ENCODE results near the gene NOTCH3. TPM values are rescaled to one million over a fixed set of nuclear protein-coding genes. Genes with fewer than 3 reads are reported as not detected.

NOTCH3 gene
- total and polyA plus RNA-seq, 9 donors, result 6.1 to 47.6 (median 17.9) TPM

DNA sequence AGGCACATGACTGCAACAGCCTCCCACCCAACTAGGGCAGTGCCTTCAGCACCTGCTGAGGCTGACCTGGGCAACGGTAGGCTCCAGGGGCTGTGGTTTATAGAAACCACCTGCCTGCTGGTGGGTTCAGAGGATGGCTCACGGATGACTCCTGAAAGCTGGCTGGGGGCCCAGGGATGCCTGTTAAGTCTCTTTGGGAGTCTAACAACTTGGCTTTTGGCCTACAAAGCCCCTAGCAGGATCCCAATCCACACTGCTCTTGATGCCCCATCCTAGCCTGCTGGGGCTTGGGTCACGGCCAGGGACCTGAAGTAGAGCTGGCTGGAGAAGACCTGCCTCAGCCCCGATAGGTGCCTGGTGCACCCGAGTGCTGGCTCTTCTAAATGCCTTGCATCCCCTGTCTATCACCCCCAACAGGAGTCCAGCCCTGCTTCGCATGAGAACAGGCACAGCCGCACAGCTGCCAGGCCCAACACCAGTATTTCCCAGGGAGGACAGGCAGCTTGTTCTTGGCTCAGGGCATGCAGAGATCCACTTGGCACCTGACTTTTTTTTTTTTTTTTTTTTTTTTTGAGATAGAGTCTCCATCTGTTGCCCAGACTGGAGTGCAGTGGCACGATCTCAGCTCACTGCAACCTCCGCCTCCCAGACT lies 40.6 kb upstream of the NOTCH3 start:
- TF ChIP-seq POLR2A (IDR thresholded peaks at IDR 0.05) (no peak), EP300 (IDR thresholded peaks at IDR 0.05) (no peak)
- TF ChIP-seq, protein P1, sequence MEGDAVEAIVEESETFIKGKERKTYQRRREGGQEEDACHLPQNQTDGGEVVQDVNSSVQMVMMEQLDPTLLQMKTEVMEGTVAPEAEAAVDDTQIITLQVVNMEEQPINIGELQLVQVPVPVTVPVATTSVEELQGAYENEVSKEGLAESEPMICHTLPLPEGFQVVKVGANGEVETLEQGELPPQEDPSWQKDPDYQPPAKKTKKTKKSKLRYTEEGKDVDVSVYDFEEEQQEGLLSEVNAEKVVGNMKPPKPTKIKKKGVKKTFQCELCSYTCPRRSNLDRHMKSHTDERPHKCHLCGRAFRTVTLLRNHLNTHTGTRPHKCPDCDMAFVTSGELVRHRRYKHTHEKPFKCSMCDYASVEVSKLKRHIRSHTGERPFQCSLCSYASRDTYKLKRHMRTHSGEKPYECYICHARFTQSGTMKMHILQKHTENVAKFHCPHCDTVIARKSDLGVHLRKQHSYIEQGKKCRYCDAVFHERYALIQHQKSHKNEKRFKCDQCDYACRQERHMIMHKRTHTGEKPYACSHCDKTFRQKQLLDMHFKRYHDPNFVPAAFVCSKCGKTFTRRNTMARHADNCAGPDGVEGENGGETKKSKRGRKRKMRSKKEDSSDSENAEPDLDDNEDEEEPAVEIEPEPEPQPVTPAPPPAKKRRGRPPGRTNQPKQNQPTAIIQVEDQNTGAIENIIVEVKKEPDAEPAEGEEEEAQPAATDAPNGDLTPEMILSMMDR (IDR thresholded peaks at IDR 0.05), result no peak
- Histone ChIP-seq H3K4me1 (ENCODE audit: insufficient read depth) (peaks cover 8% of the 10 kb centered on the region), H3K36me3 (no peaks in the 10 kb centered on the region), H3K4me3 (no peak overlapping the region), H3K27me3 (no peaks in the 10 kb centered on the region), H3K27ac (no peak overlapping the region), H3K9me3 (no peaks in the 10 kb centered on the region)
- no peak for DNase-seq
- intact Hi-C loops (cut with DNase I), result no loop called here
- WGBS, 3 donors, result 78 to 82% (median 81%) methylated on average over 9 of the region's 9 CpGs

DNA sequence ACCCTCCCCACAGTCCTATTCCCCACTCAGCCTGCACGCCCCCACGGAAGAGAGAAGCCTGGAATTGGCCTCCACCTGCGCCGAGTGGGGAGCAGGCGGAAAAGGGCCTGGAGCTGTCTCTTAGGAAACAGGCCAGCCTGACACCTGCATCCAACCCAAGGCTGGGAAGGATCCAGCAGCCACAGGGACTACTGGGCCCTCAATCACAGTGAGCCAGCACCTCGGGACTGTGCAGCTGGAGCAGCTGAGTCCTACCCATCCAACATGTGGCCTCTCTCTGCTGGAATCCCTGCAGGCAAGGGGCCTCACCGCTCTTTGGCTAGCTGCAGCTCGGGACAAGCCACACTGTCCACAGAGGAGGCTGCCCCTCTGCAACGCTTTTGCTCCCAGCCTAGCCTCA lies 39.7 kb upstream of the NOTCH3 start:
- 79 to 91% (median 88%) methylated on average over 9 of the region's 9 CpGs for WGBS, 3 donors
- Histone ChIP-seq H3K27me3 (no peaks in the 10 kb centered on the region), H3K36me3 (no peaks in the 10 kb centered on the region), H3K9me3 (no peaks in the 10 kb centered on the region), H3K27ac (no peak overlapping the region), H3K4me3 (no peak overlapping the region), H3K4me1 (ENCODE audit: insufficient read depth) (peaks cover 1% of the 10 kb centered on the region)
- DNase-seq, result no peak
- intact Hi-C loops (cut with DNase I), result no loop called here
- TF ChIP-seq, protein P1 (IDR thresholded peaks at IDR 0.05), result no peak
- no peak for TF ChIP-seq EP300 (IDR thresholded peaks at IDR 0.05)
- no peak for TF ChIP-seq POLR2A (IDR thresholded peaks at IDR 0.05)

DNA sequence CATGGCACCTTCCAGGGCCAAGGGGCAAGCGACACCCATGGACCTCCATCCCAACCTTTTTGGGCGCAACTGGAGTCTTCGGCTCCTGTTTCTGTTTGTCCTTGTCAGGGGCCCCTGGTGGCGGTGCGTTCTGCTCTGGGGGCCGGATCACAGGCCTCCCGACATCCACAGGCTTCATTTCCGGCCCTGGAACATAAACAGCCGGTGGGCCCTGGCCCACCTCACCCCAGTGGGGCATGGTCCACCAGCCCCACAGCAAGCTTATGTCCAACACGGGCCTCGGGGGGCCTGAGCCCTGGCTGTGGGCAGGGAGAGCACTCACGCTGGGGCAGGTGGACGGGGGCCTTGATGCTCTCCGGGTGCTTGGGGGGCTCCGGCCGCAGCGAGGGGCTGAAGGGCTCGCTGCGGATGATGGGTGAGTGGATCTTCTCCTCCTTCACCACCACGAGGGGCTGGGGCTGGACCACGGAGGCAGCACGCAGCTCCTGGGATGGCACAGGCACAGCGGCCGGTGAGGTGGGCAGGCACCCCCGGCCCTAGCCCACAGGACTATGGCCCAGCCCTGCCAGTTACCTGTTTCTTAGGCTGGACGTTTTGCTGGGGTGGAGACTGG lies 38.6 kb upstream of the NOTCH3 start:
- H3K36me3 ChIP-seq, result no peaks in the 10 kb centered on the region

DNA sequence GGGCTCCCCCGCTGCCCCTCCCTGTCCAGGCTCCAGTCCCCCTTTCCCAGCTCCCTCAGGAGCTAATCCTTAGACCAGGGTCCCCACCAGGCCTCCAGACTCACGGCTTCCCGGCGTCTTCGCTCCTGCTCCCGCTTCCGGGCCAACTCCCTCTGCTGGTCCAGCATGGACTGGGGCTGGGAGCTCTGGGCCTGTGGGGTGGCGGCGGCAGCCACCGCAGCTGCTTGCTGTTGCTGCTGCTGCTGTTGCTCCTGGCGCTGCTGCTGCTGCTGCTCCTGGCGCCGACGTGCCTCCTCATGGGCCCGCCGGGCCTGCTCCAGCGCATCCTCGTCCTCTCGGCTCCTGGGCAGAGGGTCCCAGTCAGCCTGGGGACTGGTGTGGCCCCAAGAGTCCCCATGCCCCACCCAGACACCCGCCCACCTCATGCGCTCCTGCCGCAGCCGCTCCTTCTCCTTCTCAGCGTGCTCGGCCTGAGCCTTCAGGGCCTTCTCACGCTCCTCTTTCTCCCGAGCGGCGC lies 37.9 kb upstream of the NOTCH3 start:
- intact Hi-C loops (cut with DNase I), result no loop called here
- Histone ChIP-seq H3K27me3 (no peaks in the 10 kb centered on the region), H3K27ac (no peak overlapping the region), H3K4me1 (ENCODE audit: insufficient read depth) (no peaks in the 10 kb centered on the region), H3K36me3 (no peaks in the 10 kb centered on the region), H3K4me3 (no peak overlapping the region), H3K9me3 (no peaks in the 10 kb centered on the region)
- no peak for TF ChIP-seq EP300 (IDR thresholded peaks at IDR 0.05)
- TF ChIP-seq, protein P1 (IDR thresholded peaks at IDR 0.05), result no peak
- TF ChIP-seq POLR2A (IDR thresholded peaks at IDR 0.05), result no peak
- peak in 1 of 5 donors; percentile 27 for DNase-seq
- WGBS, 3 donors, result 89 to 90% (median 90%) methylated on average over 28 to 29 of the region's 29 CpGs

More for the DNA sequence above, 38.6 kb upstream of the NOTCH3 start:
- peak in 1 of 5 donors; percentile 21 for DNase-seq
- intact Hi-C loops (cut with DNase I), result no loop called here
- Histone ChIP-seq H3K27ac (no peak overlapping the region), H3K4me3 (no peak overlapping the region), H3K27me3 (no peaks in the 10 kb centered on the region), H3K4me1 (ENCODE audit: insufficient read depth) (peaks cover 1% of the 10 kb centered on the region), H3K9me3 (no peaks in the 10 kb centered on the region)
- no peak for TF ChIP-seq POLR2A (IDR thresholded peaks at IDR 0.05)
- TF ChIP-seq EP300 (IDR thresholded peaks at IDR 0.05), result no peak
- TF ChIP-seq, protein P1 (IDR thresholded peaks at IDR 0.05), result no peak
- 88 to 92% (median 90%) methylated on average over 26 of the region's 26 CpGs for WGBS, 3 donors

Data from ovary (tissue), 9 donors.